Omental fat pad (tissue), 4 donors: ENCODE measurements around the gene MRAS. TPM values are rescaled to one million over a fixed set of nuclear protein-coding genes. Genes with fewer than 3 reads are reported as not detected.

ENCODE experiments used
- ATAC-seq: fragments of 150-250 bp; one replicate; pipeline ENCODE4 v1.9.1; 2016; ENCODE audit warnings: mild to moderate bottlenecking, moderate library complexity; ENCODE audit not compliant: low FRiP score
- DNase-seq: peaks from one replicate; pipeline ENCODE4 v3.0.0-alpha.2; 2019; ENCODE audit warnings: low spot score
- total RNA-seq, 4 donors: library from RNA; depleted of rRNA; stranded (reverse); fragments of >200 nt; gene quantifications; one replicate each; pipeline ENCODE4 v1.1.0, GENCODE V29; 2016
- TF ChIP-seq, protein P1 (sequence below), 3 donors: fragments of 450-650 bp; IDR thresholded peaks; one replicate each; pipeline ENCODE4 v1.5.1; 2016 to 2017; ENCODE audit warnings: antibody characterized with exemption in 3 of 3, mild to moderate bottlenecking in 3 of 3, moderate library complexity in 2 of 3

MRAS gene
- total RNA-seq, 4 donors from 2014 or later: 63.1 to 210 (median 106) TPM

DNA sequence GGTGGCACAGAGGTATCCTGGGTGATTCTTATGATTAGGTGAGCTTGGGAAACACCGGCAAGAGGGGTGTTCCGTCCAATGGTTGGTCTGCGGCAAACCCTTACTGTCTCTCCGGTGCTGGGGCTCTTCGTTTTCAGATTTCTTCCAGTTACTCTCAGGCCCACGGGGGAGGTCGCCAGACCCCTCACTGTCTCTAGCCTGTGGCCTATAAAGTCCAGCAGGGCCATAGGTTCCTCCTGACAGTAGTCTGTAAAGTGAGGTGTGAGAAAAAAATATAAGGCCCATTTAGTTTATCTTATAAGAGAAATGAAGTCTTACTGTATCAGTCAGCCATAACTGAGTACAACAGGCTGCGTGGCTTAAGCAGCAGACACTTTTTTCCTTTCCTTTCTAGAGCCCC is 87.5 kb downstream of the MRAS start:
- ATAC-seq (no peak), DNase-seq (no peak)
- TF ChIP-seq, protein P1, sequence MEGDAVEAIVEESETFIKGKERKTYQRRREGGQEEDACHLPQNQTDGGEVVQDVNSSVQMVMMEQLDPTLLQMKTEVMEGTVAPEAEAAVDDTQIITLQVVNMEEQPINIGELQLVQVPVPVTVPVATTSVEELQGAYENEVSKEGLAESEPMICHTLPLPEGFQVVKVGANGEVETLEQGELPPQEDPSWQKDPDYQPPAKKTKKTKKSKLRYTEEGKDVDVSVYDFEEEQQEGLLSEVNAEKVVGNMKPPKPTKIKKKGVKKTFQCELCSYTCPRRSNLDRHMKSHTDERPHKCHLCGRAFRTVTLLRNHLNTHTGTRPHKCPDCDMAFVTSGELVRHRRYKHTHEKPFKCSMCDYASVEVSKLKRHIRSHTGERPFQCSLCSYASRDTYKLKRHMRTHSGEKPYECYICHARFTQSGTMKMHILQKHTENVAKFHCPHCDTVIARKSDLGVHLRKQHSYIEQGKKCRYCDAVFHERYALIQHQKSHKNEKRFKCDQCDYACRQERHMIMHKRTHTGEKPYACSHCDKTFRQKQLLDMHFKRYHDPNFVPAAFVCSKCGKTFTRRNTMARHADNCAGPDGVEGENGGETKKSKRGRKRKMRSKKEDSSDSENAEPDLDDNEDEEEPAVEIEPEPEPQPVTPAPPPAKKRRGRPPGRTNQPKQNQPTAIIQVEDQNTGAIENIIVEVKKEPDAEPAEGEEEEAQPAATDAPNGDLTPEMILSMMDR (IDR thresholded peaks at IDR 0.05): no peak

DNA sequence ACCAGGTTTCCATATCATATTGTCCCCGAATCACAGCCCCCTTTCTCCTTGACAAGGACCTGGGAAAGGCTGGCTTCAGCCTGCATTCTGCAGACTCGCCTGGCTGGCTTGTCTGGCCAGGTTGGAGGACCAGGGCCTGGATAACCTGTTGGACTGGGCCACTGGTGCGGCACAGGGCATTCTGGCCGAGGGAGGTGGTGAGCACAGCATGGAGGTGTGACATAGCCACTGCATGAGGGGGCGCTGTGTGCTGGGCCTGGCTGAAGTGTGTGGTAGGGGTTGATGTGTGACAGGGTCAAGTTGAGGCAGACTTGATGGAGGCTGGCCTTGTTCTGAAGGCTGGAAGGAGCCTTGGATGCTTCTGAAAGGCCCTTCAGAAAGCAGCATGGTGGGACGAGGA is 88.9 kb downstream of the MRAS start:
- DNase-seq (no peak), ATAC-seq (no peak)
- TF ChIP-seq, protein P1 (IDR thresholded peaks at IDR 0.05): no peak

DNA sequence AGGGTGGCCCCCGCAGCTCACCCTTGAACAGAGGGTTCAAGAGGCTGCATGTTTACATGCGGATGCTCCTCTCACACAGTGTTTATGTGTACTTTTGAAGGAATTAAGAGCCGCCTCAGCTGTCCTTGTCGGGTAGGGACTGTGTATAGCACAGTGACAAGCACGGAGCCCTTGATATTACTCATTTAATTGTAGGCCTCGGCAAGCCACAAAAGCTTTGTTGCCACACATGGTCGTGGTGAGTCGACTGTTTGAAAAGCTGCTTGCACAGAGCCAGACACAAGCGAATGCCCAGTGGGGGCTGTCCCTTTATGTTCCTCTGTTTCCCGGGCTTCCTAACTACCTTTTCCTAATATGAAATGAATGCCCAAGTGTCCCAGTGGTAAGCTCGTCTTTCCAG is 90.5 kb downstream of the MRAS start:
- TF ChIP-seq, protein P1 (IDR thresholded peaks at IDR 0.05): no peak
- DNase-seq (no peak), ATAC-seq (no peak)

DNA sequence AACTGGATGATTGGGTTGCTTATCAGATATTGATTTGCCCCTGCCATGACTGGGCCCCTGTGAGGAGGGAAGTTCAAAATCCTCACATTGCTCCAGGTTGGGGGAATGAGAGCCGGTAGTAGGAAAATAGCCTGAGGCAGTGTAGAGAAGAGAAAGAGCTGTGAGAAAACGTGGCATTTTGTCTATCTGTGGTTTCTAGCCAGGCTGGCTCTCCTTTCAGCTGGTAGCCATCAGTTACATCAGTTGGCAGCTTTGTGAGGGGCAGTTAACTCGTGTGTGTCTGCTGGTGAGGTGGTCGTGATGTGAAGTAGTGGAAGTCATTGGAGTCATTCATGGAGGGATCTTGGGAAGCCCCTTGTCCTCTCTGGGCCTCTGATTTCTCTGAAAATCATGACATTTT is 91.3 kb downstream of the MRAS start:
- DNase-seq (no peak), ATAC-seq (no peak)
- TF ChIP-seq, protein P1 (IDR thresholded peaks at IDR 0.05): no peak

DNA sequence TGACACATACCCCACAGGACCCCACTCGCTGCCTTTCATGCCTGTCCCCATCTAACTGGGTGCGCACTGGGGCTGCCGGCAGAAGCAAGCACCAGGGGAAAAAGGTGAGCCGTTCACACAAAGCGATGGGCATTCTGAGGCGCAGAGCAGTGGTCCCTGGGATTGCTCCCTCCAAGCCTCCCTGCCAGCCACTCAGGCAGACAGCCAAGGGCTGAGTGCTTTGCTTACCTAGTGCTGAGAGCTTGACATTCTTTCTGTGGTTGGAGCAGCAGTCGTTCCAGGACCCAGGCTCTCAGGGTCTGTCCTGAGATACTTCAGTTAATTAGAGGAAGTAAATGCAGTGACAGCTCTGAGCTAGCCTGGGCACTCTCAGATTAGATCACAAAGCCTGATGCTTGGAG is 91.7 kb downstream of the MRAS start:
- DNase-seq (no peak), ATAC-seq (no peak)
- TF ChIP-seq, protein P1 (IDR thresholded peaks at IDR 0.05): no peak

DNA sequence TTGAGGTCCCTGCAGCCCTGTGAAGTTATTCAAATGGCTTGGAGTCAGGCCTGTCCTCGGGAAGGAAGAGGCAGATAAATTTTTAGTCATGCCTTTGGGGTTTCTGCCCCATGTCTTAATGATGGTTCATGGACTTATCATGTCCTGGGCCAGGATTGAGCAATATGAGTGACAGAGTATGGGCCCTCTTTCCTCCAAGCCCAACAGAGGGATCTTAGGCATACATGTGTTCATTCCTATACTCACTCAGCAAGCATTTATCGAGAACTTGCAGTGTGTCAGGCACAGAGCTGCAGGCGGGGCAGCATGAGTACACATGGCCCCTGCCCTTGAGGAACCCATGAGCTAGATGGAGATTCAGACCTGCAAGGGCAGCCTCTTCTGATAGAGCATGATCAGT is 92.2 kb downstream of the MRAS start:
- TF ChIP-seq, protein P1 (IDR thresholded peaks at IDR 0.05): no peak
- no peak for ATAC-seq

DNA sequence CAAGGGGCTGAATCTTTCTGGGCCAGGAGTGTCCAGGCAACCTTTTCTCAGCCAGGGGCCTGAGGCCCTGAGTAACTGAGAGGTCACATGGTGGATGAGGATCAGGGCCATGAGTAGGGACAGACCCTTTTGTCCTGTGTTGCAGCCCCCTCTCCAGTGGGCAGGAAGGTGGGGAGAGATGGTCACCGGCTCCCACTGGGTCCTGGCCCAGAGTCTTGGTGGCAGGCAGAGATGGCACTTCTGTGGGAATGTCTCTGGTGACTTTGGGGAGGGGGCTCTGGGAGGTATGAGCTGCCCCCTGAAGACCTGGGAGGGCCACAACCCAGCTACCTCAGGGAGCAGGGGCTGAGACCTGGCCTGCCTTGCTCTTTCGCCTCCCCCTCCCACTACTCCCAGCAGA is 92.9 kb downstream of the MRAS start:
- DNase-seq (no peak), ATAC-seq (no peak)
- TF ChIP-seq, protein P1 (IDR thresholded peaks at IDR 0.05): no peak

More for the DNA sequence above, 92.2 kb downstream of the MRAS start:
- no peak for DNase-seq
